Measurements from ENCODE around the gene C4orf50. TPM values are rescaled to one million over a fixed set of nuclear protein-coding genes. Genes with fewer than 3 reads are reported as not detected.

The C4orf50 gene
- total and polyA plus RNA-seq, 4 donors = under 0.01 to 0.17 TPM; not detected in 2

DNA sequence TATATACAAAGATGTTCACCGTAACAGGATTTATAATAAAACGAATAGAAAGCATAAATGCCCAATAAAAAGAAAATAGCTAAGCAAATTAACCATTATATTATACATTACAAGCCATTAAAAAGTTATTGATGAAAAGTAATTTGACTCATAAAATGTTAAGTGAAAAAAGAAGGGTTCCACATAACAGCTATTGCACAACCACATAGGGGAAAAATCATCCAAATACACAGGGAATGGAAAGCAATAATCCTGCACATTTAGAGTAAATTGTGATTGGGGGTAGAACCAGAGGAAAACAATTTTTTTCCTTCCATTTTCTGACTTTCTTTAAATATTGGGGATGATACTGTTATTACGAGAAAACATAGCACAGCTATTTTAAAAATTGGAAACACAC lies 163.3 kb downstream of the C4orf50 start:
- DNase-seq (ENCODE audit: low spot score) = no peak
- no peak for TF ChIP-seq YY1 (IDR thresholded peaks at IDR 0.05)
- no peak for TF ChIP-seq RAD21 (IDR thresholded peaks at IDR 0.05)
- TF ChIP-seq HNF4G (IDR thresholded peaks at IDR 0.05) = no peak
- TF ChIP-seq, protein P1, sequence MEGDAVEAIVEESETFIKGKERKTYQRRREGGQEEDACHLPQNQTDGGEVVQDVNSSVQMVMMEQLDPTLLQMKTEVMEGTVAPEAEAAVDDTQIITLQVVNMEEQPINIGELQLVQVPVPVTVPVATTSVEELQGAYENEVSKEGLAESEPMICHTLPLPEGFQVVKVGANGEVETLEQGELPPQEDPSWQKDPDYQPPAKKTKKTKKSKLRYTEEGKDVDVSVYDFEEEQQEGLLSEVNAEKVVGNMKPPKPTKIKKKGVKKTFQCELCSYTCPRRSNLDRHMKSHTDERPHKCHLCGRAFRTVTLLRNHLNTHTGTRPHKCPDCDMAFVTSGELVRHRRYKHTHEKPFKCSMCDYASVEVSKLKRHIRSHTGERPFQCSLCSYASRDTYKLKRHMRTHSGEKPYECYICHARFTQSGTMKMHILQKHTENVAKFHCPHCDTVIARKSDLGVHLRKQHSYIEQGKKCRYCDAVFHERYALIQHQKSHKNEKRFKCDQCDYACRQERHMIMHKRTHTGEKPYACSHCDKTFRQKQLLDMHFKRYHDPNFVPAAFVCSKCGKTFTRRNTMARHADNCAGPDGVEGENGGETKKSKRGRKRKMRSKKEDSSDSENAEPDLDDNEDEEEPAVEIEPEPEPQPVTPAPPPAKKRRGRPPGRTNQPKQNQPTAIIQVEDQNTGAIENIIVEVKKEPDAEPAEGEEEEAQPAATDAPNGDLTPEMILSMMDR (IDR thresholded peaks at IDR 0.05; ENCODE audit: low read depth, low read length, missing input control) = no peak
- no peak for TF ChIP-seq FOXA1 (IDR thresholded peaks at IDR 0.05)
- no peak for TF ChIP-seq HNF4A (conservative IDR thresholded peaks at IDR 0.05)
- TF ChIP-seq, protein P2, sequence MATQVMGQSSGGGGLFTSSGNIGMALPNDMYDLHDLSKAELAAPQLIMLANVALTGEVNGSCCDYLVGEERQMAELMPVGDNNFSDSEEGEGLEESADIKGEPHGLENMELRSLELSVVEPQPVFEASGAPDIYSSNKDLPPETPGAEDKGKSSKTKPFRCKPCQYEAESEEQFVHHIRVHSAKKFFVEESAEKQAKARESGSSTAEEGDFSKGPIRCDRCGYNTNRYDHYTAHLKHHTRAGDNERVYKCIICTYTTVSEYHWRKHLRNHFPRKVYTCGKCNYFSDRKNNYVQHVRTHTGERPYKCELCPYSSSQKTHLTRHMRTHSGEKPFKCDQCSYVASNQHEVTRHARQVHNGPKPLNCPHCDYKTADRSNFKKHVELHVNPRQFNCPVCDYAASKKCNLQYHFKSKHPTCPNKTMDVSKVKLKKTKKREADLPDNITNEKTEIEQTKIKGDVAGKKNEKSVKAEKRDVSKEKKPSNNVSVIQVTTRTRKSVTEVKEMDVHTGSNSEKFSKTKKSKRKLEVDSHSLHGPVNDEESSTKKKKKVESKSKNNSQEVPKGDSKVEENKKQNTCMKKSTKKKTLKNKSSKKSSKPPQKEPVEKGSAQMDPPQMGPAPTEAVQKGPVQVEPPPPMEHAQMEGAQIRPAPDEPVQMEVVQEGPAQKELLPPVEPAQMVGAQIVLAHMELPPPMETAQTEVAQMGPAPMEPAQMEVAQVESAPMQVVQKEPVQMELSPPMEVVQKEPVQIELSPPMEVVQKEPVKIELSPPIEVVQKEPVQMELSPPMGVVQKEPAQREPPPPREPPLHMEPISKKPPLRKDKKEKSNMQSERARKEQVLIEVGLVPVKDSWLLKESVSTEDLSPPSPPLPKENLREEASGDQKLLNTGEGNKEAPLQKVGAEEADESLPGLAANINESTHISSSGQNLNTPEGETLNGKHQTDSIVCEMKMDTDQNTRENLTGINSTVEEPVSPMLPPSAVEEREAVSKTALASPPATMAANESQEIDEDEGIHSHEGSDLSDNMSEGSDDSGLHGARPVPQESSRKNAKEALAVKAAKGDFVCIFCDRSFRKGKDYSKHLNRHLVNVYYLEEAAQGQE (IDR thresholded peaks at IDR 0.05) = no peak
- no peak for TF ChIP-seq FOXA2 (IDR thresholded peaks at IDR 0.05)
- TF ChIP-seq, protein P3, sequence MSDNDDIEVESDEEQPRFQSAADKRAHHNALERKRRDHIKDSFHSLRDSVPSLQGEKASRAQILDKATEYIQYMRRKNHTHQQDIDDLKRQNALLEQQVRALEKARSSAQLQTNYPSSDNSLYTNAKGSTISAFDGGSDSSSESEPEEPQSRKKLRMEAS (IDR thresholded peaks at IDR 0.05) = no peak
- no peak for TF ChIP-seq NR2F2 (IDR thresholded peaks at IDR 0.05)
- TF ChIP-seq, protein P4, sequence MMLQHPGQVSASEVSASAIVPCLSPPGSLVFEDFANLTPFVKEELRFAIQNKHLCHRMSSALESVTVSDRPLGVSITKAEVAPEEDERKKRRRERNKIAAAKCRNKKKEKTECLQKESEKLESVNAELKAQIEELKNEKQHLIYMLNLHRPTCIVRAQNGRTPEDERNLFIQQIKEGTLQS (IDR thresholded peaks at IDR 0.05) = no peak
- TF ChIP-seq JUND (IDR thresholded peaks at IDR 0.05) = no peak
- Histone ChIP-seq H3K4me3 (ENCODE audit: low read depth in 1 of 3, low read length in 3 of 3) (no peak overlapping the region), H3K27me3 (ENCODE audit: control insufficient read depth in 4 of 4, insufficient read depth in 4 of 4, low read length in 3 of 4) (peaks cover 0 to 2% (median 0%) of the 10 kb centered on the region in 4 donors), H3K4me1 (ENCODE audit: control insufficient read depth in 4 of 4, insufficient read depth in 4 of 4, low read length in 3 of 4) (no peaks in the 10 kb centered on the region), H3K9ac (ENCODE audit: low read depth in 1 of 2, low read length in 2 of 2) (no peak overlapping the region), H3K27ac (ENCODE audit: low read depth in 1 of 2, low read length in 2 of 2) (no peak overlapping the region), H3K9me3 (ENCODE audit: control insufficient read depth in 4 of 4, low read length in 3 of 4) (no peaks in the 10 kb centered on the region), H3K36me3 (ENCODE audit: control insufficient read depth in 4 of 4, insufficient read depth in 3 of 4, low read depth in 1 of 4, low read length in 3 of 4) (no peaks in the 10 kb centered on the region)
- WGBS = 80% methylated on average over 3 of the region's 3 CpGs

DNA sequence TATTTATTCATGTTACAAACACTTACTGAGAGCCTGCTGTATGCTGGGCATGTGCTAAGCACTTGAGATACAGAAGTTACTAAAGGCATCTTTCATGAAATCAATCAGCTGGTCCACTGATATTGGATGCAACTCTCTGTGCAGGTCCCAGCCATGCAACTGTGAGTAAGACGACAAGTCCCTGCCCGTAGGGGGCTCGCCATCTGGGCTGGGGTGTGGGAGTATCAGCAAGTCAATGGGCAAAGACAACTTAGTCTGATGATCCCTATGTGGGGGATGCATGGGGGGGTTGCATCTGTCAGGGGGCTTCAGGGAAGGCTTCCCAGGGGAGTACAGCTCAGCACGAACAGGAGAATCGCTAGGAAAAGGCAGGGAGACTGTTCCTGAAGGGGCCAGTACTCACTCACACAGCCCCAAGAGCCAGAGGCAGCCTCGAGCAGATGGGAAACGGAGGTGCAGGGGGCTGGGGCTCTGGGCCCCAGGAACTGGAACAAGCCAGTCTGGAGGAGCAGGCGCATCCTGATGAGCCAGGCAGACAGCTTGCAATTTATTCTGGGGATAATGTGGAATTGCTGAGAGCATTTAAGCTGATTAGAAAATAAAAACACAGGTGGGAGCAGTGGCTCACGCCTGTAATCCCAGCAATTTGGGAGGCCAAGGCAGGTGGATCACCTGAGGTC lies 165.6 kb downstream of the C4orf50 start:
- Histone ChIP-seq H3K9ac (ENCODE audit: low read depth in 1 of 2, low read length in 2 of 2) (no peak overlapping the region), H3K27ac (ENCODE audit: low read depth in 1 of 2, low read length in 2 of 2) (no peak overlapping the region), H3K36me3 (ENCODE audit: control insufficient read depth in 4 of 4, insufficient read depth in 3 of 4, low read depth in 1 of 4, low read length in 3 of 4) (no peaks in the 10 kb centered on the region), H3K4me1 (ENCODE audit: control insufficient read depth in 4 of 4, insufficient read depth in 4 of 4, low read length in 3 of 4) (no peaks in the 10 kb centered on the region), H3K27me3 (ENCODE audit: control insufficient read depth in 4 of 4, insufficient read depth in 4 of 4, low read length in 3 of 4) (peaks cover 0 to 2% (median 0%) of the 10 kb centered on the region in 4 donors), H3K4me3 (ENCODE audit: low read depth in 1 of 3, low read length in 3 of 3) (no peak overlapping the region), H3K9me3 (ENCODE audit: control insufficient read depth in 4 of 4, low read length in 3 of 4) (no peaks in the 10 kb centered on the region)
- 72% methylated on average over 9 of the region's 9 CpGs for WGBS
- no peak for DNase-seq (ENCODE audit: low spot score)
- TF ChIP-seq RXRA (IDR thresholded peaks at IDR 0.05) = no peak
- no peak for TF ChIP-seq TAF1 (conservative IDR thresholded peaks at IDR 0.05)
- TF ChIP-seq, protein P4 (IDR thresholded peaks at IDR 0.05) = no peak
- no peak for TF ChIP-seq FOXA2 (IDR thresholded peaks at IDR 0.05)
- TF ChIP-seq, protein P2 (IDR thresholded peaks at IDR 0.05) = no peak
- TF ChIP-seq HNF4A (conservative IDR thresholded peaks at IDR 0.05) = no peak
- no peak for TF ChIP-seq GABPA (IDR thresholded peaks at IDR 0.05 in 1 of 2, conservative IDR thresholded peaks at IDR 0.05 in 1 of 2)
- TF ChIP-seq, protein P1 (IDR thresholded peaks at IDR 0.05; ENCODE audit: low read depth, low read length, missing input control) = no peak
- TF ChIP-seq JUND (IDR thresholded peaks at IDR 0.05) = no peak
- TF ChIP-seq, protein P3 (IDR thresholded peaks at IDR 0.05) = no peak
